ENCODE data around the gene ZNF536. TPM values are rescaled to one million over a fixed set of nuclear protein-coding genes. Genes with fewer than 3 reads are reported as not detected.

Gene ZNF536
- total RNA-seq, 1 experiment from 2014 or later: not detected

DNA sequence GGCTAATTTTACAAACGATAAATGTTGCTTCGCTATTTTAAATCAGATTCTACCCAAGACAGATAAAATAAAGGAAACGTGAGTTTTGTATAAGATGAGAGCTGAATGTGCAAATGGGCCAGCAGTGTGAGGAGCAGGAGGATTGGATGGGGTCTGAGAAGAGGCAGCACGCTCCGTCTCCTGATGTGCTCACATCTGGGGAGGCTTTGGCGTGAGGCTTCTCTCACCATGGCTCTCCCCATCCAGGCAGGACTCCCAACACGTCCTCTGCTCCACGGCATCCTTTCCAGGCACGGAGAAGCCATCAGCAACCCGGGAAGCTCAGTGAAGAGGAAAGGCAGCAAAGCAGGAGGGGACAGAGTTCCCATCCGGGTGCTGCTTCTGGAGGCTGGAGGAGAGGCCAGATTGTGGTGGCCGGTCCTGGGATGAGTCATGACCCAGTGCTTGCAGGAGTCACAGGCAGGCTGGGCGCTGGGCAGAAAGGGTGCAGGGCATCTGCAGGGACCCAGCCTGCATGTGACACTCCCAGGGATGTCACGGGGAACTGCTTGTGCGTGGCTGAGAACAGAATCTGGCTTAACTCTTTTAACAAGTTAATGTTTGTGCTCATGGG, 47.5 kb downstream of the ZNF536 start:
- intact Hi-C loops (cut with micrococcal nuclease; ENCODE audit: unreplicated experiment): no loop called here
- no peak overlapping the region for H3K27ac Mint-ChIP-seq (ENCODE audit: unreplicated experiment)
- peaks cover 32% of the 10 kb centered on the region for H3K27me3 Mint-ChIP-seq (ENCODE audit: insufficient read depth, unreplicated experiment)

DNA sequence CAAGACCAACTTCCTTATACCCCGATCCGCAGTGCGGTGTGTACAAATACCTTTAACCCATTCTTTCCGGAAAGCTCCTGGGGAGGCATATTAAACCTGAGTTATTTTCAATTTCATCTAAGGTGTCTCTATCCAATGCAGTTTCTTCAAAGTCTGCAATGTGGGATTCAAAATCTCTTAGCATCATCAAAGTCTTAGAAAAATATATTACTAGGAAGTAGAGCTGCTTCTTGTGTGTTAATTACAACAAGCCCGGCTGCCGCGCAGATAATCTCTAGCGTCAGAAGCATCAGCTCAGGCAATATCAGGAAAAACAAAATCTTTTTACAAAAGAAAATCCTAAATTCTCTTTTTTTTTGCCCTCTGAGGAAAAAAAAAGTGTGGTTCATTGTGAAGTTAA, 48.1 kb downstream of the ZNF536 start:
- no peak for DNase-seq
- ChIA-PET POLR2A (no interaction called here), CTCF (no interaction called here)
- H3K9me3 ChIP-seq: no peaks in the 10 kb centered on the region
- H3K27me3 ChIP-seq (replicated peaks; ENCODE audit: control insufficient read depth, insufficient read depth, low read length): no peaks in the 10 kb centered on the region; the same call in 1 of the 2 replicates
- H3K36me3 ChIP-seq (ENCODE audit: control insufficient read depth, insufficient read depth, low read length): no peaks in the 10 kb centered on the region
- H3K27ac Mint-ChIP-seq (ENCODE audit: unreplicated experiment): no peak overlapping the region
- H3K4me3 ChIP-seq (ENCODE audit: low read depth, low read length): no peak overlapping the region
- no peaks in the 10 kb centered on the region for H3K9me3 Mint-ChIP-seq (ENCODE audit: unreplicated experiment)
- H3K36me3 Mint-ChIP-seq (ENCODE audit: insufficient read depth, unreplicated experiment): no peaks in the 10 kb centered on the region
- intact Hi-C loops (cut with micrococcal nuclease; ENCODE audit: unreplicated experiment): no loop called here
- H3K4me3 Mint-ChIP-seq (ENCODE audit: unreplicated experiment): no peak overlapping the region
- TF ChIP-seq, protein P1, sequence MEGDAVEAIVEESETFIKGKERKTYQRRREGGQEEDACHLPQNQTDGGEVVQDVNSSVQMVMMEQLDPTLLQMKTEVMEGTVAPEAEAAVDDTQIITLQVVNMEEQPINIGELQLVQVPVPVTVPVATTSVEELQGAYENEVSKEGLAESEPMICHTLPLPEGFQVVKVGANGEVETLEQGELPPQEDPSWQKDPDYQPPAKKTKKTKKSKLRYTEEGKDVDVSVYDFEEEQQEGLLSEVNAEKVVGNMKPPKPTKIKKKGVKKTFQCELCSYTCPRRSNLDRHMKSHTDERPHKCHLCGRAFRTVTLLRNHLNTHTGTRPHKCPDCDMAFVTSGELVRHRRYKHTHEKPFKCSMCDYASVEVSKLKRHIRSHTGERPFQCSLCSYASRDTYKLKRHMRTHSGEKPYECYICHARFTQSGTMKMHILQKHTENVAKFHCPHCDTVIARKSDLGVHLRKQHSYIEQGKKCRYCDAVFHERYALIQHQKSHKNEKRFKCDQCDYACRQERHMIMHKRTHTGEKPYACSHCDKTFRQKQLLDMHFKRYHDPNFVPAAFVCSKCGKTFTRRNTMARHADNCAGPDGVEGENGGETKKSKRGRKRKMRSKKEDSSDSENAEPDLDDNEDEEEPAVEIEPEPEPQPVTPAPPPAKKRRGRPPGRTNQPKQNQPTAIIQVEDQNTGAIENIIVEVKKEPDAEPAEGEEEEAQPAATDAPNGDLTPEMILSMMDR (IDR thresholded peaks at IDR 0.05; ENCODE audit: insufficient read depth in 1 of 2, low read depth in 1 of 2, low read length in 1 of 2, severe bottlenecking in 1 of 2, unreplicated experiment in 1 of 2): no peak
- H3K4me1 Mint-ChIP-seq (ENCODE audit: low read depth, unreplicated experiment): no peaks in the 10 kb centered on the region
- BruUV-seq (replicated peaks): no TSS peak
- no peaks in the 10 kb centered on the region for H3K4me1 ChIP-seq
- H3K27me3 Mint-ChIP-seq (ENCODE audit: insufficient read depth, unreplicated experiment): peaks cover 31% of the 10 kb centered on the region

More for the DNA sequence above, 47.5 kb downstream of the ZNF536 start:
- ChIA-PET POLR2A (no interaction called here), CTCF (no interaction called here)
- Mint-ChIP-seq H3K4me1 (ENCODE audit: low read depth, unreplicated experiment) (no peaks in the 10 kb centered on the region), H3K4me3 (ENCODE audit: unreplicated experiment) (no peak overlapping the region), H3K9me3 (ENCODE audit: unreplicated experiment) (no peaks in the 10 kb centered on the region), H3K36me3 (ENCODE audit: insufficient read depth, unreplicated experiment) (no peaks in the 10 kb centered on the region)
- BruUV-seq (replicated peaks): no TSS peak
- Histone ChIP-seq H3K4me1 (no peaks in the 10 kb centered on the region), H3K27me3 (replicated peaks; ENCODE audit: control insufficient read depth, insufficient read depth, low read length) (no peaks in the 10 kb centered on the region; the same call in 1 of the 2 replicates), H3K4me3 (ENCODE audit: low read depth, low read length) (no peak overlapping the region), H3K9me3 (no peaks in the 10 kb centered on the region), H3K36me3 (ENCODE audit: control insufficient read depth, insufficient read depth, low read length) (no peaks in the 10 kb centered on the region)
- TF ChIP-seq, protein P1 (IDR thresholded peaks at IDR 0.05; ENCODE audit: insufficient read depth in 1 of 2, low read depth in 1 of 2, low read length in 1 of 2, severe bottlenecking in 1 of 2, unreplicated experiment in 1 of 2): no peak
- no peak for DNase-seq

DNA sequence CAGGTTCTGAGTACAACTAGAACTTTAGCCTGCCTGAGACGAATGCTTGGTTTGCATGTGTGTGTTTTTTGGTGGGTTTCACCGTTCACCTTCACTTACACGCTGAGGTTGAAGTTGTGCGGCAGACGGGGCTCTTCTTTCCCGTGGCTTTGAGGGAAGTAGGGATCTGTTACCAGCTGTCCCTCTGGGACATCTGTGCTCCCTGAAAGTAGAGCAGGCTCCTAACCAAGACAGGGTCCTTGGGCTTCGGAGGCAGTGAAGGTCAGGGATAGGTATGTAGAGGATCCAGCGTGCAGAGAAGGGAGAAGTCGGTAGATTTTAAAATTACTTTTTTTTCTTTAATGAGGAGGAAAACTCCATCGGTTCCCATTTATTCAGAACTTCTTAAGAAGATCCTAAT, 48.7 kb downstream of the ZNF536 start:
- BruUV-seq (replicated peaks): no TSS peak
- Mint-ChIP-seq H3K4me3 (ENCODE audit: unreplicated experiment) (no peak overlapping the region), H3K4me1 (ENCODE audit: low read depth, unreplicated experiment) (no peaks in the 10 kb centered on the region), H3K27ac (ENCODE audit: unreplicated experiment) (no peak overlapping the region), H3K9me3 (ENCODE audit: unreplicated experiment) (no peaks in the 10 kb centered on the region), H3K36me3 (ENCODE audit: insufficient read depth, unreplicated experiment) (no peaks in the 10 kb centered on the region), H3K27me3 (ENCODE audit: insufficient read depth, unreplicated experiment) (peaks cover 33% of the 10 kb centered on the region)
- no peaks in the 10 kb centered on the region for H3K4me1 ChIP-seq
- POLR2A ChIA-PET: no interaction called here
- TF ChIP-seq, protein P1 (IDR thresholded peaks at IDR 0.05; ENCODE audit: insufficient read depth in 1 of 2, low read depth in 1 of 2, low read length in 1 of 2, severe bottlenecking in 1 of 2, unreplicated experiment in 1 of 2): no peak
- intact Hi-C loops (cut with micrococcal nuclease; ENCODE audit: unreplicated experiment): no loop called here
- no peaks in the 10 kb centered on the region for H3K36me3 ChIP-seq (ENCODE audit: control insufficient read depth, insufficient read depth, low read length)
- DNase-seq: no peak
- H3K4me3 ChIP-seq (ENCODE audit: low read depth, low read length): no peak overlapping the region
- H3K9me3 ChIP-seq: no peaks in the 10 kb centered on the region
- CTCF ChIA-PET: no interaction called here
- H3K27me3 ChIP-seq (replicated peaks; ENCODE audit: control insufficient read depth, insufficient read depth, low read length): no peaks in the 10 kb centered on the region; the same call in 1 of the 2 replicates
